Activated B cell treated with CpG ODN at 0.5 μM for 24 hours (primary cell): Measurements from ENCODE around the gene WDR44. TPM values are rescaled to one million over a fixed set of nuclear protein-coding genes. Genes with fewer than 3 reads are reported as not detected.

Experiments
- ATAC-seq: fragments of 200-7000 bp; cut with Tn5 transposase; one replicate; pipeline ENCODE4 v1.10.0; 2021; ENCODE audit warnings: low read depth, mild to moderate bottlenecking, moderate library complexity
- CTCF ChIA-PET: fragments of 350-600 bp; sonication (Branson Sonifier 250); formaldehyde crosslinking; loops from one replicate; lab custom pipeline; 2021; ENCODE audit warnings: antibody characterized with exemption; lab: Charles Lee
- POLR2A ChIA-PET: fragments of 350-600 bp; sonication (Branson Sonifier 250); formaldehyde crosslinking; loops from one replicate; lab custom pipeline; 2021; ENCODE audit warnings: antibody characterized with exemption; lab: Charles Lee
- DNase-seq: peaks from one replicate; pipeline ENCODE4 v3.0.0; 2022
- H3K27ac Mint-ChIP-seq: one replicate; pipeline ENCODE4 v1.8.0; 2020; ENCODE audit warnings: mixed read lengths
- H3K27me3 Mint-ChIP-seq: one replicate; pipeline ENCODE4 v1.8.0; 2021; ENCODE audit warnings: mixed read lengths
- H3K36me3 Mint-ChIP-seq: one replicate; pipeline ENCODE4 v1.8.0; 2021; ENCODE audit warnings: low read depth, mixed read lengths
- H3K4me1 Mint-ChIP-seq: one replicate; pipeline ENCODE4 v1.8.0; 2021; ENCODE audit warnings: mixed read lengths
- H3K4me3 Mint-ChIP-seq: one replicate; pipeline ENCODE4 v1.8.0; 2020; ENCODE audit warnings: mild to moderate bottlenecking, mixed read lengths
- H3K9me3 Mint-ChIP-seq: one replicate; pipeline ENCODE4 v1.8.0; 2020; ENCODE audit warnings: mixed read lengths
- intact Hi-C: fragments of 100-400 bp; cut with micrococcal nuclease; formaldehyde crosslinking; loops from one replicate; pipeline ENCODE4 v1.15.1; 2024
- total RNA-seq: library from RNA; stranded (reverse); gene quantifications from 2 replicates; pipeline ENCODE4 v1.2.3, GENCODE V29; 2022
- TF ChIP-seq, protein P1 (sequence below): fragments of 200-600 bp; IDR thresholded peaks from one replicate; pipeline ENCODE4 v1.8.0; 2022; ENCODE audit warnings: antibody characterized with exemption, mild to moderate bottlenecking

WDR44 gene
- total RNA-seq, 1 donor from 2014 or later: 18.7 TPM

DNA sequence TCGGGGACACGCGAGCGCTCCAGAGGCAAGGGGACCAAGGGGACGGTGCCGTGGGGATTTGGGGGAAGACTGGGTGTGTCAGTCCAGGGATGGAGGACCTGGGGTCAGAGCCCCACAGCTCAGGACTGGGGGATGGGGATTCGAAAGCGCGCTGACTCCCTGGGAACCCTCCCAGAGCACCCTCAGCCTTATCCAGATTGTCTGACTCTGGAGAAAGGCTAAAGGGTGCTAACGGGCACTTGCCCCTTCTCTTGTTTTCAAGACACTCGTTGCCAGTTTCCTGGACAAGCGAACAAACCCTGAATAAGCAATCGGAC, 150.8 kb downstream of the WDR44 start:
- H3K36me3 Mint-ChIP-seq: peaks cover 12% of the 10 kb centered on the region
- H3K27me3 Mint-ChIP-seq: no peaks in the 10 kb centered on the region
- intact Hi-C loops: loop anchor here (1.0 to 5.0 kb wide), 2 partner anchors 14 to 521 kb away; no protein-coding TSS in a partner anchor
- peaks cover 29% of the 10 kb centered on the region for H3K4me1 Mint-ChIP-seq
- H3K4me3 Mint-ChIP-seq: peak overlapping the region; percentile 98
- POLR2A ChIA-PET: interaction anchor here (1.1 to 5.0 kb wide), 6 partner anchors 15 to 60 kb away, joined by 3 to 118 read pairs (median 10); no protein-coding TSS in a partner anchor
- CTCF ChIA-PET: interaction anchor here (1.2 to 3.6 kb wide), 3 partner anchors 33 to 105 kb away, joined by 3 to 10 read pairs (median 6); no protein-coding TSS in a partner anchor
- no peak for DNase-seq
- TF ChIP-seq, protein P1, sequence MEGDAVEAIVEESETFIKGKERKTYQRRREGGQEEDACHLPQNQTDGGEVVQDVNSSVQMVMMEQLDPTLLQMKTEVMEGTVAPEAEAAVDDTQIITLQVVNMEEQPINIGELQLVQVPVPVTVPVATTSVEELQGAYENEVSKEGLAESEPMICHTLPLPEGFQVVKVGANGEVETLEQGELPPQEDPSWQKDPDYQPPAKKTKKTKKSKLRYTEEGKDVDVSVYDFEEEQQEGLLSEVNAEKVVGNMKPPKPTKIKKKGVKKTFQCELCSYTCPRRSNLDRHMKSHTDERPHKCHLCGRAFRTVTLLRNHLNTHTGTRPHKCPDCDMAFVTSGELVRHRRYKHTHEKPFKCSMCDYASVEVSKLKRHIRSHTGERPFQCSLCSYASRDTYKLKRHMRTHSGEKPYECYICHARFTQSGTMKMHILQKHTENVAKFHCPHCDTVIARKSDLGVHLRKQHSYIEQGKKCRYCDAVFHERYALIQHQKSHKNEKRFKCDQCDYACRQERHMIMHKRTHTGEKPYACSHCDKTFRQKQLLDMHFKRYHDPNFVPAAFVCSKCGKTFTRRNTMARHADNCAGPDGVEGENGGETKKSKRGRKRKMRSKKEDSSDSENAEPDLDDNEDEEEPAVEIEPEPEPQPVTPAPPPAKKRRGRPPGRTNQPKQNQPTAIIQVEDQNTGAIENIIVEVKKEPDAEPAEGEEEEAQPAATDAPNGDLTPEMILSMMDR: no peak
- peak; percentile 3 for ATAC-seq
- no peaks in the 10 kb centered on the region for H3K9me3 Mint-ChIP-seq
- H3K27ac Mint-ChIP-seq: peak overlapping the region; percentile 99

DNA sequence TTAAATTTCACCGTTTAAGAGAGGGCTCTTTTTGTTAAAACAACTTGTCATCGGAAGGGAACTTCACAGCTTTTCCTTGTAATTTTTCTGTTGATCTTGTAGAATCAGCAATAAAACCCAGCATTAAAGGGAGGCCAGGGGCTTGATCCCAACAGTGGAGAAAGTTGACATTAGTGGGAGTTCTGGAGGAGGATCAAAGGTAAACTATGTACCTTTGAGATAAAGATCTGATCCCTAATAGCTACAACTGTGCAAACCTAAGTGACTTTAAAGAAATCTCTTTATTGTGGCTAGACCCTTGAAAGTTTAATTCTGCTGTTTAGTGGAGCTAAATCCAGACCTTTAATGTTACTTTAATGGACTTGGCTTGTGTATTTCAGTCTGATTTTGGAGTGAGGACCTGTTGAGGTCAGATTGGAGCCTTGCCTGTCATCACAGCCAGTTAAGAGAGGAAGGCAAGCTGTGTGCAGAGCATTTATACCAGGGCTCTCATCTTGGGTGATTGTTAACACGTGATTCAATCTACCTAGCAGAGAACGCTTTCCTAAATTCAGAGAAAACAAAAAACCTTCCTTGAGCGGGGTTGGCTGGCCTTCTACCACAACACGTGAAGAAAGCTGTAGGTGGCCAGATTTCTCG, 151.4 kb downstream of the WDR44 start:
- Mint-ChIP-seq H3K4me1 (peaks cover 35% of the 10 kb centered on the region), H3K27ac (peak overlapping the region; percentile 99), H3K4me3 (peak overlapping the region; percentile 98), H3K9me3 (no peaks in the 10 kb centered on the region), H3K27me3 (no peaks in the 10 kb centered on the region), H3K36me3 (peaks cover 12% of the 10 kb centered on the region)
- CTCF ChIA-PET: interaction anchor here (1.2 to 3.6 kb wide), 3 partner anchors 33 to 104 kb away, joined by 3 to 10 read pairs (median 6); no protein-coding TSS in a partner anchor
- TF ChIP-seq, protein P1: no peak
- intact Hi-C loops: loop anchor here (5.0 kb wide), 1 partner anchor 520 kb away; no protein-coding TSS in a partner anchor
- no peak for DNase-seq
- POLR2A ChIA-PET: interaction anchor here (1.2 to 5.0 kb wide), 3 partner anchors 14 to 42 kb away, joined by 4 to 118 read pairs (median 24); no protein-coding TSS in a partner anchor
- ATAC-seq: no peak

DNA sequence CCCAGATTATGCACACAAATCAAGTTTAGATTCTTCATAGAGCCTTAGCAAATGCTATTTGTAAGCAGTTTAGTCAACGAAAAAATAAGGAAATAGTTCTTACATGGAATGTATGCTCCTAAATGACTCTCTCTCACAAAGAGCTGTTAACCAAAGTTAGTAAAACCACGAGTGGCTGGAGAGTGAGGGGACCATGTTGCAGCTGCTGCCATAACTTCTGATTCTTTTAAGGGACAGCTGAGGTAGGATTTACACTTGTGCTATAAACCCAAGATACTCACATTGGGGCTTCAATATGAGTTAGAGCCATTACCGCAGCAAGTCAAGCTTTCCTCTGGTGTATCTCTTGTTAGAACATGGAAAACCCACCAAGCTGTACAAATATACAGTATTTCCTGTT, 152.4 kb downstream of the WDR44 start:
- peak overlapping the region; percentile 30 for H3K27ac Mint-ChIP-seq
- CTCF ChIA-PET: interaction anchor here (3.6 kb wide), 1 partner anchor 103 kb away, joined by 10 read pairs; no protein-coding TSS in a partner anchor
- peaks cover 13% of the 10 kb centered on the region for H3K36me3 Mint-ChIP-seq
- no peak for DNase-seq
- peaks cover 45% of the 10 kb centered on the region for H3K4me1 Mint-ChIP-seq
- H3K9me3 Mint-ChIP-seq: no peaks in the 10 kb centered on the region
- no peak for ATAC-seq
- H3K4me3 Mint-ChIP-seq: peak overlapping the region; percentile 98
- intact Hi-C loops: loop anchor here (5.0 kb wide), 1 partner anchor 519 kb away; no protein-coding TSS in a partner anchor
- POLR2A ChIA-PET: interaction anchor here (1.0 to 5.0 kb wide), 2 partner anchors 32 to 37 kb away, joined by 3 to 118 read pairs; no protein-coding TSS in a partner anchor
- no peaks in the 10 kb centered on the region for H3K27me3 Mint-ChIP-seq
- TF ChIP-seq, protein P1: no peak

DNA sequence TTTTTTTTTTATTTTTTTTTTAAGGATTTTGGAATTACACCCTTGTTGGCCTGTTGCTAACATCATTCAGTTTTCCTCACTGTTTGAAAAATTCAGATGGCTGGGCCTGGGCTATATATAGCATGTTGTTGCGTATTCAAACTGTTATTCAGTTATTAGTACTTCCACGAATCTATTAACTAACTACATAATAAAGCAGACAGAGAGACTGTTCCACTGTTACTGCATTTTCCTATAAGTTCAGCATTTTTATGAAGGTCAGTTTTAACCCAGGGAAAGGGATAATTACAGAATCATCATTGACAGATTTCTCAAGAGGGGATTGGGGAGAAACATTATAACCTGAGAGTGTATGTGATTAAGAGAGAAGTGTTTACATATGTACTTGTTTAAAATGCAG, 152.8 kb downstream of the WDR44 start:
- Mint-ChIP-seq H3K27ac (no peak overlapping the region), H3K4me3 (no peak overlapping the region), H3K36me3 (peaks cover 16% of the 10 kb centered on the region), H3K27me3 (no peaks in the 10 kb centered on the region), H3K9me3 (no peaks in the 10 kb centered on the region), H3K4me1 (peaks cover 49% of the 10 kb centered on the region)
- intact Hi-C loops: loop anchor here (5.0 kb wide), 1 partner anchor 519 kb away; no protein-coding TSS in a partner anchor
- ChIA-PET POLR2A (interaction anchor here (1.0 to 1.1 kb wide), 2 partner anchors 37 to 103 kb away, joined by 3 read pairs; no protein-coding TSS in a partner anchor), CTCF (no interaction called here)
- ATAC-seq: no peak
- no peak for DNase-seq
- TF ChIP-seq, protein P1: no peak

DNA sequence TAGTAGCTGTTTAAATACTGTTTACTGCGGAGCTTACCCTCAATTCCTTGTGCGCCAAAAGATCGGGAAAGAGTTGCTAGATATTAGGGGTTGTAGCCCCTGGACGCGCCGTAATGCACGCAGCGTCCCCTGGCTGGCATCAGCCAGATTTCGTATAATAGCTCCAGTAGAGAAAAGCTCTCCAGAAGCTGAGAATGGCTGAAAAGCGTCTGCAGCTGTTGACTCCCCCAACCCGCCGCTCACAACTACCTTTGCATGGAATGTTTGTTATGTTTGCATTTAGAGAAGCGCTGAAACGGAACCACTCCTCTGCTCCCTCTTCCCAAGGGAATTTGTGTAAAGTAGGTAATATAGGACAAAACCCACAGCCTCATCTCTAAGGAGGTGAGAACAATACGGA, 153.4 kb downstream of the WDR44 start:
- H3K4me1 Mint-ChIP-seq: peaks cover 54% of the 10 kb centered on the region
- ATAC-seq (no peak), DNase-seq (no peak)
- ChIA-PET CTCF (no interaction called here), POLR2A (interaction anchor here (1.1 kb wide), 1 partner anchor 103 kb away, joined by 3 read pairs; no protein-coding TSS in a partner anchor)
- no peaks in the 10 kb centered on the region for H3K27me3 Mint-ChIP-seq
- TF ChIP-seq, protein P1: no peak
- H3K9me3 Mint-ChIP-seq: no peaks in the 10 kb centered on the region
- H3K27ac Mint-ChIP-seq: peak overlapping the region; percentile 63
- peaks cover 16% of the 10 kb centered on the region for H3K36me3 Mint-ChIP-seq
- H3K4me3 Mint-ChIP-seq: no peak overlapping the region
- intact Hi-C loops: loop anchor here (5.0 kb wide), 1 partner anchor 518 kb away; no protein-coding TSS in a partner anchor
